ENCODE results near the gene ACTG1. TPM values are rescaled to one million over a fixed set of nuclear protein-coding genes. Genes with fewer than 3 reads are reported as not detected.

ACTG1 gene
- total and polyA plus RNA-seq, 2 of the 13 experiments (the other 11 are each of a cell fraction or from before 2014, with no cell fraction given): 973 to 1,138 TPM

- TF ChIP-seq ZNF770 (CRISPR knock-in tag; IDR thresholded peaks at IDR 0.05) (no peak), MAFG (CRISPR knock-in tag; IDR thresholded peaks at IDR 0.05) (no peak), ZNF652 (CRISPR knock-in tag; IDR thresholded peaks at IDR 0.05; ENCODE audit: borderline replicate concordance, low read depth) (no peak), SMARCE1 (IDR thresholded peaks at IDR 0.05; ENCODE audit: borderline replicate concordance) (no peak), HMG20B (CRISPR knock-in tag; conservative IDR thresholded peaks at IDR 0.05) (no peak), DMAP1 (CRISPR knock-in tag; IDR thresholded peaks at IDR 0.05) (peak; percentile 63), JDP2 (CRISPR knock-in tag; IDR thresholded peaks at IDR 0.05; ENCODE audit: borderline replicate concordance) (no peak), PTBP1 (IDR thresholded peaks at IDR 0.05; ENCODE audit: low read depth, low read length, poor library complexity, severe bottlenecking) (no peak), ZNF460 (CRISPR knock-in tag; IDR thresholded peaks at IDR 0.05; ENCODE audit: borderline replicate concordance) (no peak), RELA (CRISPR knock-in tag; IDR thresholded peaks at IDR 0.05) (no peak), ZNF280D (CRISPR knock-in tag; IDR thresholded peaks at IDR 0.05) (no peak), PAF1 (CRISPR knock-in tag; IDR thresholded peaks at IDR 0.05) (no peak), SUZ12 (IDR thresholded peaks at IDR 0.05; ENCODE audit: low read depth, low read length) (no peak), ZSCAN31 (CRISPR knock-in tag; IDR thresholded peaks at IDR 0.05; ENCODE audit: low read depth) (no peak; the same call in 1 of the 2 replicates), ZNF10 (CRISPR knock-in tag; IDR thresholded peaks at IDR 0.05; ENCODE audit: borderline replicate concordance, low read depth) (no peak), RERE (CRISPR knock-in tag; IDR thresholded peaks at IDR 0.05; ENCODE audit: low read depth) (0 out of 2 replicates have a peak, but pooled peaks have one; percentile 28), FOXK2 (IDR thresholded peaks at IDR 0.05) (no peak), ZNF597 (CRISPR knock-in tag; IDR thresholded peaks at IDR 0.05) (no peak), SRF (IDR thresholded peaks at IDR 0.05; ENCODE audit: low read depth, low read length) (no peak)
These were observed 1.3 kb upstream of the ACTG1 start (continued) for GRCh38 chr17:81513753-81514488.
